HG03558 (cell line): ENCODE measurements around the gene SQSTM1.

Experiments used
- ATAC-seq: cut with Tn5 transposase; IDR thresholded peaks from one replicate; pipeline ENCODE4 v1.9.1; 2021; ENCODE audit warnings: moderate number of reproducible peaks; ENCODE audit not compliant: unreplicated experiment; ENCODE audit errors: extremely low read depth

The SQSTM1 gene

GRCh38 chr5:179840321-179840720, 19.6 kb downstream of the SQSTM1 start:
- no peak for ATAC-seq

- no peak for ATAC-seq
Measured at GRCh38 chr5:179840766-179841165, 20.1 kb downstream of the SQSTM1 start.

- ATAC-seq: no peak
Measured at GRCh38 chr5:179841621-179842020, 20.9 kb downstream of the SQSTM1 start.

GRCh38 chr5:179852993-179853547, 32.4 kb downstream of the SQSTM1 start:
- peak; percentile 60 for ATAC-seq

- no peak for ATAC-seq
Measured at GRCh38 chr5:179854356-179854755, 33.7 kb downstream of the SQSTM1 start.

GRCh38 chr5:179858241-179858585, 37.5 kb downstream of the SQSTM1 start:
- no peak for ATAC-seq

- ATAC-seq: peak; percentile 84
Measured at GRCh38 chr5:179858586-179859427, 38.1 kb downstream of the SQSTM1 start, which contains the start of gene MRNIP. MRNIP (minus strand) TSS chr5:179858817; CDS start chr5:179858796, 21 bp downstream.

GRCh38 chr5:179860301-179860700, 39.6 kb downstream of the SQSTM1 start:
- ATAC-seq: no peak

- ATAC-seq: no peak
Measured at GRCh38 chr5:179862296-179862695, 41.6 kb downstream of the SQSTM1 start.

- no peak for ATAC-seq
Measured at GRCh38 chr5:179862891-179863290, 42.2 kb downstream of the SQSTM1 start.

- no peak for ATAC-seq
Measured at GRCh38 chr5:179863449-179864085, 42.9 kb downstream of the SQSTM1 start.

GRCh38 chr5:179864686-179865085, 44.0 kb downstream of the SQSTM1 start:
- ATAC-seq: no peak

GRCh38 chr5:179865491-179866240, 45.0 kb downstream of the SQSTM1 start:
- ATAC-seq: no peak

- ATAC-seq: no peak
Measured at GRCh38 chr5:179866241-179867078, 45.8 kb downstream of the SQSTM1 start.

- no peak for ATAC-seq
Measured at GRCh38 chr5:179867079-179867465, 46.4 kb downstream of the SQSTM1 start.

GRCh38 chr5:179867476-179867875, 46.8 kb downstream of the SQSTM1 start:
- ATAC-seq: no peak

GRCh38 chr5:179868541-179868940, 47.8 kb downstream of the SQSTM1 start:
- ATAC-seq: no peak

GRCh38 chr5:179869101-179869500, 48.4 kb downstream of the SQSTM1 start:
- ATAC-seq: no peak

GRCh38 chr5:179869641-179870402, 49.1 kb downstream of the SQSTM1 start:
- no peak for ATAC-seq
